ENCODE results near the gene SURF2. TPM values are rescaled to one million over a fixed set of nuclear protein-coding genes. Genes with fewer than 3 reads are reported as not detected.
"Not testable (repeated sequence)": the region's sequence is repeated elsewhere in the genome, so short reads cannot be mapped to it uniquely, and the experiment has no call there.

Gene SURF2
- total RNA-seq, 5 donors from 2014 or later (not counting 1 experiment from before 2014, with no cell fraction given): 17.0 to 25.3 (median 24.9) TPM

GRCh38 chr9:133375724-133376654, 19.6 kb downstream of the SURF2 start, which contains the start of the genes STKLD1 and SURF4:
Gene STKLD1, plus strand, starts transcription at chr9:133376366. Its CDS starts 108 bp downstream, at chr9:133376474.
Gene SURF4, minus strand, starts transcription at chr9:133376060. Its CDS starts 91 bp downstream, at chr9:133375969.
- ATAC-seq (replicated peaks in 1 of 4) (peak; percentile 86 to 90 (median 88)), DNase-seq (peak; percentile 81 to 97 (median 89))
- no peaks in the 10 kb centered on the region for H3K9me3 Mint-ChIP-seq
- whole genome bisulfite sequencing (ENCODE audit: insufficient coverage): under 1% methylated on average over 120 of the region's 120 CpGs
- peaks cover 30 to 52% of the 10 kb centered on the region in 2 experiments for H3K4me1 ChIP-seq (ENCODE audit: control insufficient read depth in 1 of 2, extremely low read depth in 1 of 2, insufficient read depth in 2 of 2, low read length in 2 of 2)
- peak within 1 kb of the TSS; percentile 93 to 97 for H3K27ac Mint-ChIP-seq
- peak within 1 kb of the TSS; percentile 77 for H3K27ac ChIP-seq (ENCODE audit: low read length)
- H3K9me3 ChIP-seq: no peaks in the 10 kb centered on the region
- H3K36me3 ChIP-seq (ENCODE audit: control insufficient read depth in 2 of 2, extremely low read depth in 1 of 2, insufficient read depth in 1 of 2, low read length in 1 of 2): peaks cover 0 to 9% of the 10 kb centered on the region in 2 donors
- H3K36me3 Mint-ChIP-seq: peaks cover 4% of the 10 kb centered on the region
- H3K4me3 Mint-ChIP-seq: peak within 1 kb of the TSS; percentile 91 to 97 (median 92)
- peaks cover 37 to 40% (median 38%) of the 10 kb centered on the region in 3 donors for H3K4me1 Mint-ChIP-seq
- H3K4me3 ChIP-seq (ENCODE audit: control insufficient read depth in 1 of 2, extremely low read depth in 1 of 2, low read length in 1 of 2): peak within 1 kb of the TSS; percentile 76 to 83
- ChIA-PET CTCF (no interaction called here), POLR2A (no interaction called here)
- no peaks in the 10 kb centered on the region for H3K27me3 ChIP-seq (replicated peaks in 1 of 2; ENCODE audit: control insufficient read depth in 2 of 2, extremely low read depth in 1 of 2, insufficient read depth in 2 of 2, low read length in 1 of 2)
- no peaks in the 10 kb centered on the region for H3K27me3 Mint-ChIP-seq

- ATAC-seq (replicated peaks in 1 of 4); H3K27ac ChIP-seq (ENCODE audit: low read length); H3K4me3 ChIP-seq (ENCODE audit: control insufficient read depth in 1 of 2, extremely low read depth in 1 of 2, low read length in 1 of 2); H3K27ac Mint-ChIP-seq; H3K27me3 Mint-ChIP-seq; CTCF ChIA-PET; H3K27me3 ChIP-seq (replicated peaks in 1 of 2; ENCODE audit: control insufficient read depth in 2 of 2, extremely low read depth in 1 of 2, insufficient read depth in 2 of 2, low read length in 1 of 2); H3K9me3 ChIP-seq; H3K9me3 Mint-ChIP-seq; H3K36me3 ChIP-seq (ENCODE audit: control insufficient read depth in 2 of 2, extremely low read depth in 1 of 2, insufficient read depth in 1 of 2, low read length in 1 of 2); DNase-seq; H3K36me3 Mint-ChIP-seq; POLR2A ChIA-PET: not testable (repeated sequence)
- peaks cover 18 to 39% of the 10 kb centered on the region in 2 experiments for H3K4me1 ChIP-seq (ENCODE audit: control insufficient read depth in 1 of 2, extremely low read depth in 1 of 2, insufficient read depth in 2 of 2, low read length in 2 of 2)
- 97% methylated on average over 11 of the region's 14 CpGs for WGBS (ENCODE audit: insufficient coverage)
- Mint-ChIP-seq H3K4me3 (peak overlapping the region; percentile 68 to 72 (median 69)), H3K4me1 (peaks cover 24 to 27% (median 25%) of the 10 kb centered on the region in 3 donors)
Measured at GRCh38 chr9:133377280-133377679, 20.9 kb downstream of the SURF2 start.

DNA sequence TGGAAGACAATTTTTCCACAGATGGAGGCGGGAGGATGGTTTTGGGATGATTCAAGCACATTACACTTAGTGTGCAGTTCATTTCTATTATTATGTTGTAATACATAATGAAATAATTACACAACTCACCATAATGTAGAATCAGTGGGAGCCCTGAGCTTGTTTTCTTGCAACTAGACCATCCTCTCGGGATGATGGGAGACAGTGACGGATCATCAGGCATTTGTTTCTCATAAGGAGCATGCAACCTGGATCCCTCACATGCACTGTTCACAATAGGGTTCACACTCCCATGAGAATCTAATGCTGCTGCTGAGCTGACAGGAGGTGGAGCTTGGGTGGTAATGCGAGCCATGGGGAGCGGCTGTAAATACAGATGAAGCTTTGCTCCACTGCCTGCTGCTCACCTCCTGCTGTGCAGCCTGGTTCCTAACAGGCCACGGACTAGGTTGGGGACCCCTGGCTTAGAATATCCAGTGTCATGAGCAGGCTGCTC, 21.4 kb downstream of the SURF2 start:
- no peaks in the 10 kb centered on the region for H3K27me3 Mint-ChIP-seq
- H3K4me1 Mint-ChIP-seq: peaks cover 20 to 22% (median 20%) of the 10 kb centered on the region in 3 donors
- ChIA-PET POLR2A (no interaction called here), CTCF (no interaction called here)
- peaks cover 0 to 6% of the 10 kb centered on the region in 2 donors for H3K36me3 ChIP-seq (ENCODE audit: control insufficient read depth in 2 of 2, extremely low read depth in 1 of 2, insufficient read depth in 1 of 2, low read length in 1 of 2)
- H3K27ac Mint-ChIP-seq: no peak overlapping the region
- H3K36me3 Mint-ChIP-seq: peaks cover 4% of the 10 kb centered on the region
- H3K27me3 ChIP-seq (replicated peaks in 1 of 2; ENCODE audit: control insufficient read depth in 2 of 2, extremely low read depth in 1 of 2, insufficient read depth in 2 of 2, low read length in 1 of 2): no peaks in the 10 kb centered on the region
- peaks cover 13 to 35% of the 10 kb centered on the region in 2 experiments for H3K4me1 ChIP-seq (ENCODE audit: control insufficient read depth in 1 of 2, extremely low read depth in 1 of 2, insufficient read depth in 2 of 2, low read length in 2 of 2)
- H3K4me3 ChIP-seq (ENCODE audit: control insufficient read depth in 1 of 2, extremely low read depth in 1 of 2, low read length in 1 of 2): no peak overlapping the region
- no peaks in the 10 kb centered on the region for H3K9me3 Mint-ChIP-seq
- H3K4me3 Mint-ChIP-seq: no peak overlapping the region
- no peak for DNase-seq
- 88% methylated on average over 3 of the region's 6 CpGs for WGBS (ENCODE audit: insufficient coverage)
- H3K27ac ChIP-seq (ENCODE audit: low read length): no peak overlapping the region
- no peak for ATAC-seq (replicated peaks in 1 of 4)
- H3K9me3 ChIP-seq: no peaks in the 10 kb centered on the region

- DNase-seq: no peak
- peaks cover 12 to 16% (median 14%) of the 10 kb centered on the region in 3 donors for H3K4me1 Mint-ChIP-seq
- POLR2A ChIA-PET: no interaction called here
Measured at GRCh38 chr9:133378408-133378962, 22.1 kb downstream of the SURF2 start.

DNA sequence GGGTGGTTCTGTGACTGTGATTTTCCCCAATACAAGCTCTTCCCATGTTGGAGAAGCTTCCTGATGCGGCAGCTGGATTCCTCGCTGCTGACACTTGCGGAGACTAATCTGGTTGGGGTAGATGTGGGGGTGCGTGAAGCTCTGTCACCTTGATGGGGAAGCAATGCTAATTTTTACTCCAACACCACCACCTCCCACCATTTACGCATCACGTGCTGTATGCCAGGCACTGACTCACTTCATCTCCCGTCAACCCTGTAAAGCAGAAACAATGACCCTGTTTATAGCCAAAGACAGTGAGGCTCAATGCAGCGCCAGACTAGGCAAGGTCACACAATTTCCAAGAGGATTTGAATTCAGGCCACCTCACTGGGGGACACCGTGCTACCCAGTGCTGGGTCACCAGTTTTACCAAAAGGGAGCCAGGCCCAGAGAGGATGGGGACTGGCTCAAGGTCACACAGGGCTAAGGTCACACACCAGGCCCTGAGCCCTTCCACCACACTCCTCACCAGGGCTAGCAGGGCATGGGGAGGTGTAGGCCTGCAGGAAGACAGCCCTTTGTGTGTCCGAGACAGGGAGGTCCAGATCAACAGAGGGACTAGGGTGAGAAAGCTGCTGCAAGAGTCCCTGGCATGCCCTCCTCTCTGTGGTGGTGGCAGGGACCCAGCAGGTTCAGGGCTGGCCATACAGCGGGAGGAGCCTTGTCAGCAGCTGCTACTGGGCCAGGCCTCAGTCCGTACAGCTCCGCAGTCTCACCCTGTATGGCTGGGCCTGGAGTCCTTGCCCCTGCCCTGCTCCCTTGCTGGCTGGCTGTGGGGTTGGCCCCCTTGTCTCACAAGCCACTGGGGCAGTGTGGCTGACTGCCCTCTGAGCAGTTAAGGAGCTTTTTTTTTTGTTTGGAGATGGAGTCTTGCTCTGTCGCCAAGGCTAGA, 23.1 kb downstream of the SURF2 start:
- ChIA-PET CTCF (interaction anchor here in 1 of 2 donors (0.5 to 0.7 kb wide), 2 partner anchors 19 to 785 kb away, joined by 3 read pairs; no protein-coding TSS in a partner anchor), POLR2A (no interaction called here)
- Mint-ChIP-seq H3K9me3 (no peaks in the 10 kb centered on the region), H3K27ac (no peak overlapping the region), H3K36me3 (peaks cover 4% of the 10 kb centered on the region), H3K4me1 (peaks cover 7 to 8% (median 7%) of the 10 kb centered on the region in 3 donors), H3K27me3 (no peaks in the 10 kb centered on the region), H3K4me3 (no peak overlapping the region)
- H3K36me3 ChIP-seq (ENCODE audit: control insufficient read depth in 2 of 2, extremely low read depth in 1 of 2, insufficient read depth in 1 of 2, low read length in 1 of 2): no peaks in the 10 kb centered on the region
- DNase-seq (no peak), ATAC-seq (replicated peaks in 1 of 4) (no peak)
- peaks cover 9 to 18% of the 10 kb centered on the region in 2 experiments for H3K4me1 ChIP-seq (ENCODE audit: control insufficient read depth in 1 of 2, extremely low read depth in 1 of 2, insufficient read depth in 2 of 2, low read length in 2 of 2)
- 93% methylated on average over 9 of the region's 14 CpGs for WGBS (ENCODE audit: insufficient coverage)
- H3K27ac ChIP-seq (ENCODE audit: low read length): no peak overlapping the region
- no peaks in the 10 kb centered on the region for H3K27me3 ChIP-seq (replicated peaks in 1 of 2; ENCODE audit: control insufficient read depth in 2 of 2, extremely low read depth in 1 of 2, insufficient read depth in 2 of 2, low read length in 1 of 2)
- no peak overlapping the region for H3K4me3 ChIP-seq (ENCODE audit: control insufficient read depth in 1 of 2, extremely low read depth in 1 of 2, low read length in 1 of 2)
- no peaks in the 10 kb centered on the region for H3K9me3 ChIP-seq

More at GRCh38 chr9:133378408-133378962, 22.1 kb downstream of the SURF2 start:
- peaks cover 4% of the 10 kb centered on the region for H3K36me3 Mint-ChIP-seq
- ATAC-seq (replicated peaks in 1 of 4): no peak
- H3K4me1 ChIP-seq (ENCODE audit: control insufficient read depth in 1 of 2, extremely low read depth in 1 of 2, insufficient read depth in 2 of 2, low read length in 2 of 2): peaks cover 13 to 27% of the 10 kb centered on the region in 2 experiments
- H3K36me3 ChIP-seq (ENCODE audit: control insufficient read depth in 2 of 2, extremely low read depth in 1 of 2, insufficient read depth in 1 of 2, low read length in 1 of 2): peaks cover 0 to 4% of the 10 kb centered on the region in 2 donors
- WGBS (ENCODE audit: insufficient coverage): 83% methylated on average over 1 of the region's 1 CpG
- H3K4me3 Mint-ChIP-seq: no peak overlapping the region
- no peaks in the 10 kb centered on the region for H3K9me3 ChIP-seq
- CTCF ChIA-PET: interaction anchor here in 1 of 2 donors (0.6 kb wide), 1 partner anchor 93 kb away, joined by 3 read pairs; no protein-coding TSS in a partner anchor
- no peaks in the 10 kb centered on the region for H3K27me3 ChIP-seq (replicated peaks in 1 of 2; ENCODE audit: control insufficient read depth in 2 of 2, extremely low read depth in 1 of 2, insufficient read depth in 2 of 2, low read length in 1 of 2)
- no peak overlapping the region for H3K27ac Mint-ChIP-seq
- H3K9me3 Mint-ChIP-seq: no peaks in the 10 kb centered on the region
- H3K27me3 Mint-ChIP-seq: no peaks in the 10 kb centered on the region
- no peak overlapping the region for H3K27ac ChIP-seq (ENCODE audit: low read length)
- no peak overlapping the region for H3K4me3 ChIP-seq (ENCODE audit: control insufficient read depth in 1 of 2, extremely low read depth in 1 of 2, low read length in 1 of 2)
